CD4-positive, alpha-beta T cell (primary cell): ENCODE data around the gene ZNF813. TPM values are rescaled to one million over a fixed set of nuclear protein-coding genes. Genes with fewer than 3 reads are reported as not detected.

Experiments used
- ATAC-seq: fragments of 200-7000 bp; cut with Tn5 transposase; one replicate; pipeline ENCODE4 v1.10.0; 2022; ENCODE audit warnings: mild to moderate bottlenecking; ENCODE audit not compliant: poor library complexity
- CTCF ChIA-PET: fragments of 350-600 bp; sonication (Branson Sonifier 250); formaldehyde crosslinking; loops from one replicate; lab custom pipeline; 2021; ENCODE audit warnings: antibody characterized with exemption, inconsistent platforms; lab: Charles Lee
- POLR2A ChIA-PET: fragments of 350-600 bp; sonication (Branson Sonifier 250); formaldehyde crosslinking; loops from one replicate; lab custom pipeline; 2021; ENCODE audit warnings: antibody characterized with exemption, inconsistent platforms; lab: Charles Lee
- DNase-seq, 14 experiments: peaks; one replicate each; pipeline ENCODE4 v3.0.0-alpha.2; 2013 to 2020; ENCODE audit warnings: mixed read lengths in 2 of 14
- H3K27ac ChIP-seq, 2 donors: one replicate each; pipeline versions ENCODE4 v1.5.1 to v1.7.0; 2013; ENCODE audit warnings: low read length in 2 of 2, low read depth in 1 of 2, mild to moderate bottlenecking in 1 of 2
- H3K27me3 ChIP-seq, 2 experiments: 1 replicate in 1 of 2; 2 replicates in 1 of 2; pipeline versions ENCODE4 v1.6.1 to v1.7.0; 2013; ENCODE audit warnings: low read length in 2 of 2, control low read depth in 1 of 2, mild to moderate bottlenecking in 1 of 2, moderate library complexity in 1 of 2; ENCODE audit not compliant: insufficient read depth in 2 of 2, control insufficient read depth in 1 of 2
- H3K36me3 ChIP-seq: one replicate; pipeline ENCODE4 v1.6.1; 2013; ENCODE audit warnings: low read length, control low read depth; ENCODE audit not compliant: insufficient read depth
- H3K4me1 ChIP-seq: one replicate; pipeline ENCODE4 v1.6.1; 2013; ENCODE audit warnings: low read length, control low read depth; ENCODE audit not compliant: insufficient read depth
- H3K4me3 ChIP-seq: one replicate; pipeline ENCODE4 v1.5.1; 2013; ENCODE audit warnings: mild to moderate bottlenecking, low read length, moderate library complexity
- H3K9me3 ChIP-seq, 2 experiments: 1 replicate in 1 of 2; 2 replicates in 1 of 2; pipeline versions ENCODE4 v1.6.1 to v1.7.0; 2013; ENCODE audit warnings: low read length in 2 of 2, mild to moderate bottlenecking in 2 of 2, control low read depth in 1 of 2, moderate library complexity in 1 of 2; ENCODE audit not compliant: control insufficient read depth in 1 of 2, insufficient read depth in 1 of 2
- H3K27ac Mint-ChIP-seq: one replicate; pipeline ENCODE4 v1.8.0; 2020; ENCODE audit warnings: mixed read lengths
- H3K27me3 Mint-ChIP-seq: one replicate; pipeline ENCODE4 v1.8.0; 2021; ENCODE audit warnings: mixed read lengths
- H3K36me3 Mint-ChIP-seq: one replicate; pipeline ENCODE4 v1.8.0; 2021; ENCODE audit warnings: low read depth, mixed read lengths
- H3K4me1 Mint-ChIP-seq: one replicate; pipeline ENCODE4 v1.8.0; 2021; ENCODE audit warnings: low read depth, mixed read lengths
- H3K4me3 Mint-ChIP-seq: one replicate; pipeline ENCODE4 v1.8.0; 2020; ENCODE audit warnings: mild to moderate bottlenecking, mixed read lengths
- H3K9me3 Mint-ChIP-seq: one replicate; pipeline ENCODE4 v1.8.0; 2020; ENCODE audit warnings: mixed read lengths
- CTCF ChIP-seq: fragments of 200-600 bp; IDR thresholded peaks from one replicate; pipeline ENCODE4 v1.8.0; 2022; ENCODE audit warnings: antibody characterized with exemption, mild to moderate bottlenecking
- intact Hi-C, 2 experiments: fragments of 100-400 bp; cut with DNase I in 1 of 2; cut with micrococcal nuclease in 1 of 2; formaldehyde crosslinking; loops; one replicate each; pipeline versions ENCODE4 v1.15.1 to v1.9.0; 2023 to 2025; cut with DNase I, micrococcal nuclease
- total RNA-seq, 174 experiments: library from RNA in 2 of 174; stranded (reverse) in 2 of 174; gene quantifications; one replicate each; pipeline ENCODE4 v1.2.3 and lab custom pipeline; 2021 to 2026

Gene ZNF813
- total RNA-seq, 2 experiments from 2014 or later: 2.0 to 2.7 TPM

- peaks cover 31% of the 10 kb centered on the region for H3K27me3 Mint-ChIP-seq
- DNase-seq (no peak), ATAC-seq (no peak)
- Histone ChIP-seq H3K36me3 (no peaks in the 10 kb centered on the region), H3K4me1 (peaks cover 3% of the 10 kb centered on the region), H3K4me3 (no peak overlapping the region), H3K27ac (no peak overlapping the region), H3K27me3 (peaks cover 7% of the 10 kb centered on the region in 2 experiments), H3K9me3 (peaks cover 0 to 23% of the 10 kb centered on the region in 2 experiments)
- no peaks in the 10 kb centered on the region for H3K9me3 Mint-ChIP-seq
- no peak for TF ChIP-seq CTCF
- no peak overlapping the region for H3K27ac Mint-ChIP-seq
- ChIA-PET POLR2A (no interaction called here), CTCF (no interaction called here)
- no peaks in the 10 kb centered on the region for H3K4me1 Mint-ChIP-seq
- H3K36me3 Mint-ChIP-seq: no peaks in the 10 kb centered on the region
- H3K4me3 Mint-ChIP-seq: no peak overlapping the region
- intact Hi-C loops: no loop called here
Measured at GRCh38 chr19:53507523-53508442, 40.2 kb downstream of the ZNF813 start.

- Histone ChIP-seq H3K27ac (no peak overlapping the region), H3K9me3 (peaks cover 0 to 26% of the 10 kb centered on the region in 2 experiments), H3K27me3 (peaks cover 4 to 5% of the 10 kb centered on the region in 2 experiments), H3K36me3 (no peaks in the 10 kb centered on the region), H3K4me1 (peaks cover 3% of the 10 kb centered on the region), H3K4me3 (no peak overlapping the region)
- DNase-seq: no peak
- ATAC-seq: no peak
- Mint-ChIP-seq H3K4me1 (no peaks in the 10 kb centered on the region), H3K4me3 (no peak overlapping the region), H3K27ac (no peak overlapping the region), H3K9me3 (no peaks in the 10 kb centered on the region), H3K36me3 (no peaks in the 10 kb centered on the region), H3K27me3 (peaks cover 25% of the 10 kb centered on the region)
- TF ChIP-seq CTCF: no peak
- ChIA-PET POLR2A (no interaction called here), CTCF (no interaction called here)
- intact Hi-C loops: no loop called here
Measured at GRCh38 chr19:53509443-53509842, 41.9 kb downstream of the ZNF813 start.

GRCh38 chr19:53509845-53510244 lies 42.3 kb downstream of the ZNF813 start:
- Mint-ChIP-seq H3K9me3 (no peaks in the 10 kb centered on the region), H3K27me3 (peaks cover 21% of the 10 kb centered on the region), H3K36me3 (no peaks in the 10 kb centered on the region), H3K4me1 (no peaks in the 10 kb centered on the region), H3K27ac (no peak overlapping the region), H3K4me3 (no peak overlapping the region)
- no peak for TF ChIP-seq CTCF
- ChIA-PET CTCF (interaction anchor here (1.3 kb wide), 1 partner anchor 314 kb away, joined by 4 read pairs; no protein-coding TSS in a partner anchor), POLR2A (no interaction called here)
- peaks cover 0 to 28% of the 10 kb centered on the region in 2 experiments for H3K9me3 ChIP-seq
- no peak overlapping the region for H3K4me3 ChIP-seq
- intact Hi-C loops: loop anchor here (5.0 to 10.0 kb wide), 2 partner anchors 313 to 405 kb away; partner anchors contain the start of gene ZNF160 (in 1 of the 2)
- no peaks in the 10 kb centered on the region for H3K36me3 ChIP-seq
- peaks cover 3% of the 10 kb centered on the region for H3K4me1 ChIP-seq
- DNase-seq (no peak), ATAC-seq (no peak)
- no peak overlapping the region for H3K27ac ChIP-seq
- peaks cover 1 to 4% of the 10 kb centered on the region in 2 experiments for H3K27me3 ChIP-seq
